Stimulated activated naive CD8-positive, alpha-beta T cell treated with anti-CD3 and anti-CD28 coated beads, Interleukin-15, Interleukin-2, amounts not matched to agents 100 ng/mL and 50 ng/mL, for 24 hours (primary cell): ENCODE data around the gene MOAP1.
"Not testable (repeated sequence)": the region's sequence is repeated elsewhere in the genome, so short reads cannot be mapped to it uniquely, and the experiment has no call there.

Experiments used
- H3K27ac Mint-ChIP-seq: one replicate; pipeline ENCODE4 v1.8.0; 2021; ENCODE audit warnings: mild to moderate bottlenecking, mixed read lengths
- H3K27me3 Mint-ChIP-seq: one replicate; pipeline ENCODE4 v1.8.0; 2021; ENCODE audit warnings: mixed read lengths
- H3K36me3 Mint-ChIP-seq: one replicate; pipeline ENCODE4 v1.8.0; 2021; ENCODE audit warnings: low read depth, mixed read lengths
- H3K4me1 Mint-ChIP-seq: one replicate; pipeline ENCODE4 v1.8.0; 2021; ENCODE audit warnings: low read depth, mixed read lengths
- H3K4me3 Mint-ChIP-seq: one replicate; pipeline ENCODE4 v1.8.0; 2021; ENCODE audit warnings: mild to moderate bottlenecking, mixed read lengths
- H3K9me3 Mint-ChIP-seq: one replicate; pipeline ENCODE4 v1.8.0; 2021; ENCODE audit warnings: mixed read lengths

Gene MOAP1

GRCh38 chr14:93165271-93166265 is 19.1 kb downstream of the MOAP1 start:
- not testable (repeated sequence) for H3K27ac Mint-ChIP-seq, H3K27me3 Mint-ChIP-seq, H3K4me3 Mint-ChIP-seq, H3K9me3 Mint-ChIP-seq, H3K36me3 Mint-ChIP-seq, H3K4me1 Mint-ChIP-seq

GRCh38 chr14:93163564-93163963 is 21.1 kb downstream of the MOAP1 start:
- no peaks in the 10 kb centered on the region for H3K36me3 Mint-ChIP-seq
- H3K4me3 Mint-ChIP-seq = no peak overlapping the region
- H3K27ac Mint-ChIP-seq = no peak overlapping the region
- no peaks in the 10 kb centered on the region for H3K4me1 Mint-ChIP-seq
- H3K9me3 Mint-ChIP-seq = no peaks in the 10 kb centered on the region
- no peaks in the 10 kb centered on the region for H3K27me3 Mint-ChIP-seq

GRCh38 chr14:93161411-93161940 is 23.2 kb downstream of the MOAP1 start:
- Mint-ChIP-seq H3K4me1 (no peaks in the 10 kb centered on the region), H3K36me3 (no peaks in the 10 kb centered on the region), H3K27ac (no peak overlapping the region), H3K4me3 (no peak overlapping the region), H3K9me3 (no peaks in the 10 kb centered on the region), H3K27me3 (no peaks in the 10 kb centered on the region)

DNA sequence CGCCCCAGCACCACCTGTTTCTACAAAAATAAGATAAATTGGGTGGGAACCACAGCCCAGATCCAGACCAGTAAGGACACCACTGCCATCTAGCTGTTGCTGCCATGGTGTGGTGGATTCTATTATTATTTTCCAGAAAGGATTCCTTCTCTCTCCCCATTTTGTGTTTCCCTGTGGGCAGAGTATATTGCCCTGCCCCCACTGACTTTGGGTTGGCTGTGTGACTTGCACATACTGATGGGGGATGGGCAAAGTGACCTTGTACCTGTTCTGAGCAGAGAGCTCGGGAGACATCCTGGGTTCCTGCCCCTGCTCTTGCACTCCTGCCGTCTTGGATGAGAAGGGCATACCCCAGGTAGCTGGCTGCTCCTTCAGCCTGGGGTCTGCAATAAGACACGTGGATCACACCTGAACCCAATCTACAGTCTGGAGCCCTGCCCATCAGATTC is 24.3 kb downstream of the MOAP1 start:
- H3K4me3 Mint-ChIP-seq = no peak overlapping the region
- H3K27ac Mint-ChIP-seq = no peak overlapping the region
- no peaks in the 10 kb centered on the region for H3K27me3 Mint-ChIP-seq
- no peaks in the 10 kb centered on the region for H3K36me3 Mint-ChIP-seq
- H3K9me3 Mint-ChIP-seq = no peaks in the 10 kb centered on the region
- H3K4me1 Mint-ChIP-seq = no peaks in the 10 kb centered on the region

- H3K4me3 Mint-ChIP-seq, H3K9me3 Mint-ChIP-seq, H3K4me1 Mint-ChIP-seq, H3K27me3 Mint-ChIP-seq, H3K36me3 Mint-ChIP-seq, H3K27ac Mint-ChIP-seq: not testable (repeated sequence)
Measured at GRCh38 chr14:93159625-93160352, 24.9 kb downstream of the MOAP1 start.

DNA sequence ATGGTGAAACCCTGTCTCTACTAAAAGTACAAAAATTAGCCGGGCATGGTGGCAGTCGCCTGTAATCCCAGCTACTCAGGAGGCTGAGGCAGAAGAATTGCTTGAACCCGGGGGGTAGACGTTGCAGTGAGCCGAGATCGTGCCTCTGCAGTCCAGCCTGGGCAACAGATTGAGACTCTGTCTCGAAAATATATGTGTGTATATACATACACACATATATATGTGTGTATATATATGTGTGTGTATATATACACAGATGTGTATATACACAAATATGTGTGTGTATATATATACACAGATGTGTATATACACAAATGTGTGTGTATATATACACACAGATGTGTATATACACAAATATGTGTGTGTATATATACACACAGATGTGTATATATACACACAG is 26.3 kb downstream of the MOAP1 start:
- H3K4me3 Mint-ChIP-seq, H3K27ac Mint-ChIP-seq, H3K9me3 Mint-ChIP-seq, H3K27me3 Mint-ChIP-seq, H3K4me1 Mint-ChIP-seq, H3K36me3 Mint-ChIP-seq: not testable (repeated sequence)

DNA sequence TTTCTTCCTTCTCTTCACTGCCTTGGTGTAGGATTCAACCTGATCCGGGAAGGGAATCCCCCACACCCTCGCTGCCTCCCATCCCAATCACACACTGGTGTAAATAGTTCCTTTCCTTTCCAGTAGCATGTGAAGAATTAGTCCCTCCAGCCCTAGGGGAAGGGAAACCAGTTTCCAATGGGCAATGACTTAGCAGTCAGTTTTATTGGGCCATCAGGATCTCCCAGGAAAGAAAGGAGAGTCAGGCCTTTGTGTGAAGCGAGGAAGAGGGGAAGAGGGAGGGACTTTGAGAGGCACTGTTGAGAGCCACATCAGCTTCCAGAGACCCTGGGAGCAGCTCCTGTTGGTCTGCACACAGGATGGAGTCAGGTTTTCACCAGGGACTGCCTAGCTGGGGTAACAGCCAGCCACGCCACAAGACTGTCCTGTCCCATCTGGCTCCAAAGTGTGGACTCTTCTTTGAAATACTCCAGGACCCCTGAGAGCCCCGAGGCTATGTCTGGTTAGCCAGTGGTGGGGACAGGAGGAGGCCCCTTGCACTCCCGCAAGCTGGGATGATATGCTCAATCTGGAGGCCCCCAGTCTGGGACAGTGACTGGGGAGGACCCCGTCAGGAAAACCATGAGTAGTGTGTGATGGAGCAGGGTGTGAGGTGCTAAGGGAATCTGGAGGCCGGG is 27.9 kb downstream of the MOAP1 start:
- no peaks in the 10 kb centered on the region for H3K27me3 Mint-ChIP-seq
- H3K4me1 Mint-ChIP-seq = no peaks in the 10 kb centered on the region
- no peaks in the 10 kb centered on the region for H3K9me3 Mint-ChIP-seq
- H3K36me3 Mint-ChIP-seq = no peaks in the 10 kb centered on the region
- no peak overlapping the region for H3K27ac Mint-ChIP-seq
- no peak overlapping the region for H3K4me3 Mint-ChIP-seq

DNA sequence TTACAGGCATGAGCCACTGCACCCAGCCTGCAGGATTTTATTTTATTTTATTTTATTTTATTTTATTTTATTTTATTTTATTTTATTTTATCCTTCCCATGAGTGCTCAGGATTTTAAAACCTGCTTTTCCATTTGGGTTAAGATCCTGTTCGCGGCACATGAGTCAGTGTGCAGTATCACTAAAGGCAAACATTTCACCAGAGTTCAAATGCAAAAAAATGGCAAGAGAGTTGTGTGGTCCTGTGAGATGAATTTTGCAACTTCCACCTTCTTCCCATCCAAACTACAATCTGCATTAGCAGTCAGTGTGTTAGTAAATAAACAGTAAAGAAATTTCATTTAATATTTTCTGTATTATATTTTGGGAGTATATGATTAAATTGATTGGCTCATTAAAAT is 29.0 kb downstream of the MOAP1 start:
- Mint-ChIP-seq H3K27me3 (no peaks in the 10 kb centered on the region), H3K4me1 (peaks cover 4% of the 10 kb centered on the region), H3K4me3 (no peak overlapping the region), H3K36me3 (no peaks in the 10 kb centered on the region), H3K9me3 (no peaks in the 10 kb centered on the region), H3K27ac (no peak overlapping the region)

DNA sequence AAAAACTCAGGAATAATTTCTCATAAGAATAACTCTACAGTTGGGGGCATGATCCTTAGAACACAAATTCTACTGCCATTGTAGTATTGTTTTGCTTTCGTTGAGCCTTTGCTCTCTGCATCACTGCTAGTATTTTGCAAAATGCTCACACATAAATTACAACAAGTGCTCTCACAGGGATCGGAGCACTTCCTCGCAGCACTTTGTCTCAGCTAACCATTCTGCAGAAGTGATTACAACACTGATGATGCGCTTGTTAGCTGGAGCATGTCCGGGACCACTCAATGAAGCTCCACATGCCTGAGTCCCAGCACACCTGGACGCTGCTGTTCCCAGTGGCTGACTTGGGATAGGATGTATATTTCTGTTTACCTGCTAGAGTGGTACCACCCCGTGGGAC is 31.6 kb downstream of the MOAP1 start:
- no peak overlapping the region for H3K27ac Mint-ChIP-seq
- H3K9me3 Mint-ChIP-seq = no peaks in the 10 kb centered on the region
- H3K27me3 Mint-ChIP-seq = no peaks in the 10 kb centered on the region

GRCh38 chr14:93150227-93151208 is 34.2 kb downstream of the MOAP1 start:
- Mint-ChIP-seq H3K9me3 (no peaks in the 10 kb centered on the region), H3K36me3 (no peaks in the 10 kb centered on the region), H3K4me1 (peaks cover 4% of the 10 kb centered on the region), H3K27me3 (no peaks in the 10 kb centered on the region), H3K4me3 (no peak overlapping the region), H3K27ac (no peak overlapping the region)

More for the DNA sequence above, 31.6 kb downstream of the MOAP1 start:
- H3K4me1 Mint-ChIP-seq = peaks cover 4% of the 10 kb centered on the region
- H3K4me3 Mint-ChIP-seq = no peak overlapping the region
- H3K36me3 Mint-ChIP-seq = no peaks in the 10 kb centered on the region

DNA sequence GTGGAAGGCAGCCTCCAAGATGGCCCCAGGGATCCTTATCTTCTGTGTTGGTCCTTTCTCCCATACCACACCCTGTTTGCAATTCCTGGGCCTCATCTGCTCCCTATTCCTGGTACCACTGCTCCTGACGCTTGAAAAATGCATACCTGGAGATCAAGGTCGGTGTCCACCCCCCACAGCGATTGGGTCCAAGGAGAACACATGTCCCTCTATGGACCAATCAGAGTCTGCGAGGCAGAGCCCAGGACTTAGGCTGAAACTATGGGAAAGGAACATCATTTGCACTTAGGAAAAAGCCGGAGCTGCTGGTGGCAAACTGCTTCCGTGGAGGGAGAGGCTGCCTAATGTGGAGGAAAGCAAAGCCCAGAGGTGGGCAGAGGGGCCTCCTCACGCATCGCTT is 35.7 kb downstream of the MOAP1 start:
- Mint-ChIP-seq H3K27ac (no peak overlapping the region), H3K4me1 (peaks cover 4% of the 10 kb centered on the region), H3K36me3 (no peaks in the 10 kb centered on the region), H3K4me3 (no peak overlapping the region), H3K27me3 (no peaks in the 10 kb centered on the region), H3K9me3 (no peaks in the 10 kb centered on the region)

DNA sequence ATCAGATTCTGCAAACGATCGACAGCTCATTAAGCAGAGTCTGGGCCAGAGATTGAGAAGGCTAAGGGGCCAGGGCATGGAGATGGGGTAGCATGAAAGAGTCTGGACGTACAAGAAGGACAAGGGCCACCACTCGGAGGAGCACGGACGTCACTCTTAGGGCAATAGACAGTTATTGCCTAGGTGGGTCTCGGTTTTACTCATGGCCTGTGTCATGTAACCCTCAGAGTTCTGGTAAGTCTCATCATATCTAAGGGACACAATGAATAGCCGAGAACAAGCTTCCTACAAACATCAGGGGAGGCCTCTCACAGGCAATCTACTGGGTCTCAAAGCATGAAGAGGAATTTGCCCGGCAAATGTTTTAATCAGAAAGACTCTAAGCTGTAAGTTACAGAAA is 38.6 kb downstream of the MOAP1 start:
- Mint-ChIP-seq H3K9me3 (no peaks in the 10 kb centered on the region), H3K4me1 (no peaks in the 10 kb centered on the region), H3K27ac (no peak overlapping the region)

GRCh38 chr14:93142854-93143652 is 41.6 kb downstream of the MOAP1 start:
- Mint-ChIP-seq H3K36me3 (no peaks in the 10 kb centered on the region), H3K9me3 (no peaks in the 10 kb centered on the region), H3K27me3 (no peaks in the 10 kb centered on the region), H3K4me1 (peaks cover 4% of the 10 kb centered on the region), H3K4me3 (no peak overlapping the region), H3K27ac (no peak overlapping the region)

More for the DNA sequence above, 38.6 kb downstream of the MOAP1 start:
- Mint-ChIP-seq H3K4me3 (no peak overlapping the region), H3K36me3 (no peaks in the 10 kb centered on the region), H3K27me3 (no peaks in the 10 kb centered on the region)
